ENCODE measurements around the gene NAP1L4.

Gene NAP1L4

GRCh38 chr11:3010521-3011275 lies 18.6 kb upstream of the NAP1L4 start:
- DNase-seq = peak; percentile 18

GRCh38 chr11:3010004-3010403 lies 17.9 kb upstream of the NAP1L4 start:
- DNase-seq = no peak

- no peak for DNase-seq
Observed at GRCh38 chr11:3009481-3009880, 17.4 kb upstream of the NAP1L4 start.

GRCh38 chr11:3008746-3009336 lies 16.7 kb upstream of the NAP1L4 start:
- no peak for DNase-seq

- DNase-seq = no peak
Observed at GRCh38 chr11:3007404-3008010, 15.4 kb upstream of the NAP1L4 start.

GRCh38 chr11:3006505-3007260 lies 14.6 kb upstream of the NAP1L4 start:
- no peak for DNase-seq

GRCh38 chr11:3004481-3004880 lies 12.4 kb upstream of the NAP1L4 start:
- no peak for DNase-seq

- DNase-seq = no peak
Observed at GRCh38 chr11:3003396-3004231, 11.5 kb upstream of the NAP1L4 start.

- no peak for DNase-seq
Observed at GRCh38 chr11:3002871-3003270, 10.7 kb upstream of the NAP1L4 start.

- DNase-seq = no peak
Observed at GRCh38 chr11:3002351-3002861, 10.3 kb upstream of the NAP1L4 start.

GRCh38 chr11:3001496-3001895 lies 9.4 kb upstream of the NAP1L4 start:
- DNase-seq = no peak

GRCh38 chr11:3000032-3000961 lies 8.2 kb upstream of the NAP1L4 start:
- no peak for DNase-seq

- DNase-seq = no peak
Observed at GRCh38 chr11:2999464-2999998, 7.4 kb upstream of the NAP1L4 start.

- DNase-seq = no peak
Observed at GRCh38 chr11:2998073-2998850, 6.1 kb upstream of the NAP1L4 start.

GRCh38 chr11:2997406-2997805 lies 5.3 kb upstream of the NAP1L4 start:
- DNase-seq = no peak

GRCh38 chr11:2996976-2997375 lies 4.8 kb upstream of the NAP1L4 start:
- no peak for DNase-seq

GRCh38 chr11:2995893-2996554 lies 3.9 kb upstream of the NAP1L4 start:
- DNase-seq = no peak

- DNase-seq = no peak
Observed at GRCh38 chr11:2995031-2995561, 3.0 kb upstream of the NAP1L4 start.

- DNase-seq = no peak
Observed at GRCh38 chr11:2994336-2994730, 2.2 kb upstream of the NAP1L4 start.

Measured in suppressor macrophage treated with lipopolysaccharide for 4 hours (primary cell).